Activated T-helper 1 cell treated with anti-CD3 and anti-CD28 coated beads, Interleukin-12 subunit alpha, Interleukin-12 subunit beta, Interleukin-2, Interleukin-4 antibody, amounts not matched to agents 30 ng/mL and 10 ng/mL and 1 ng/mL, durations not matched to agents 14 hours and 24 hours and 36 hours (primary cell): ENCODE measurements around the gene KLHL41. TPM values are rescaled to one million over a fixed set of nuclear protein-coding genes. Genes with fewer than 3 reads are reported as not detected.
"Not testable (repeated sequence)": the region's sequence is repeated elsewhere in the genome, so short reads cannot be mapped to it uniquely, and the experiment has no call there.

Experiments used
- DNase-seq: peaks from one replicate; pipeline ENCODE4 v3.0.0; 2021; ENCODE audit warnings: low spot score
- H3K27ac Mint-ChIP-seq: one replicate; pipeline ENCODE4 v1.8.0; 2021; ENCODE audit warnings: mild to moderate bottlenecking, mixed read lengths
- H3K27me3 Mint-ChIP-seq: one replicate; pipeline ENCODE4 v1.8.0; 2022; ENCODE audit warnings: mild to moderate bottlenecking, moderate library complexity, mixed read lengths; ENCODE audit not compliant: insufficient read depth
- H3K36me3 Mint-ChIP-seq: one replicate; pipeline ENCODE4 v1.8.0; 2021; ENCODE audit warnings: low read depth, mixed read lengths
- H3K4me1 Mint-ChIP-seq: one replicate; pipeline ENCODE4 v1.8.0; 2021; ENCODE audit warnings: low read depth, mixed read lengths
- H3K4me3 Mint-ChIP-seq: one replicate; pipeline ENCODE4 v1.8.0; 2021; ENCODE audit warnings: mild to moderate bottlenecking, moderate library complexity, mixed read lengths
- H3K9me3 Mint-ChIP-seq: one replicate; pipeline ENCODE4 v1.8.0; 2021; ENCODE audit warnings: mixed read lengths
- intact Hi-C: fragments of 100-400 bp; cut with micrococcal nuclease; formaldehyde crosslinking; loops from one replicate; pipeline ENCODE4 v1.15.1; 2024
- total RNA-seq: library from RNA; stranded (reverse); gene quantifications from 2 replicates; pipeline ENCODE4 v1.2.3, GENCODE V29; 2022

KLHL41 gene
- total RNA-seq, 1 donor from 2014 or later = not detected

- no peaks in the 10 kb centered on the region for H3K36me3 Mint-ChIP-seq
- no peaks in the 10 kb centered on the region for H3K9me3 Mint-ChIP-seq
- H3K4me3 Mint-ChIP-seq = no peak overlapping the region
- DNase-seq = no peak
- H3K27ac Mint-ChIP-seq = no peak overlapping the region
- peaks cover 14% of the 10 kb centered on the region for H3K27me3 Mint-ChIP-seq
- intact Hi-C loops = no loop called here
- H3K4me1 Mint-ChIP-seq = no peaks in the 10 kb centered on the region
Observed at GRCh38 chr2:169513926-169514325, 4.4 kb downstream of the KLHL41 start.

GRCh38 chr2:169514758-169515157 lies 5.3 kb downstream of the KLHL41 start:
- intact Hi-C loops, DNase-seq, H3K36me3 Mint-ChIP-seq, H3K4me3 Mint-ChIP-seq, H3K27ac Mint-ChIP-seq, H3K4me1 Mint-ChIP-seq, H3K9me3 Mint-ChIP-seq: not testable (repeated sequence)
- H3K27me3 Mint-ChIP-seq = peaks cover 14% of the 10 kb centered on the region

- DNase-seq, H3K4me1 Mint-ChIP-seq, H3K27me3 Mint-ChIP-seq, intact Hi-C loops, H3K9me3 Mint-ChIP-seq, H3K36me3 Mint-ChIP-seq, H3K4me3 Mint-ChIP-seq, H3K27ac Mint-ChIP-seq: not testable (repeated sequence)
Observed at GRCh38 chr2:169516488-169516995, 7.0 kb downstream of the KLHL41 start.

GRCh38 chr2:169520896-169521295 lies 11.4 kb downstream of the KLHL41 start:
- intact Hi-C loops = no loop called here
- H3K27ac Mint-ChIP-seq = no peak overlapping the region

GRCh38 chr2:169523681-169524080 lies 14.2 kb downstream of the KLHL41 start:
- no peaks in the 10 kb centered on the region for H3K9me3 Mint-ChIP-seq
- H3K27me3 Mint-ChIP-seq = no peaks in the 10 kb centered on the region
- DNase-seq = no peak
- H3K4me3 Mint-ChIP-seq = no peak overlapping the region
- intact Hi-C loops = no loop called here
- no peak overlapping the region for H3K27ac Mint-ChIP-seq
- peaks cover 2% of the 10 kb centered on the region for H3K36me3 Mint-ChIP-seq
- no peaks in the 10 kb centered on the region for H3K4me1 Mint-ChIP-seq

More at GRCh38 chr2:169520896-169521295, 11.4 kb downstream of the KLHL41 start:
- H3K4me1 Mint-ChIP-seq = no peaks in the 10 kb centered on the region
- H3K4me3 Mint-ChIP-seq = no peak overlapping the region
- no peaks in the 10 kb centered on the region for H3K9me3 Mint-ChIP-seq
- DNase-seq = no peak
- H3K36me3 Mint-ChIP-seq = no peaks in the 10 kb centered on the region
- H3K27me3 Mint-ChIP-seq = peaks cover 2% of the 10 kb centered on the region

GRCh38 chr2:169525434-169525833 lies 15.9 kb downstream of the KLHL41 start:
- H3K36me3 Mint-ChIP-seq = peaks cover 10% of the 10 kb centered on the region

GRCh38 chr2:169526451-169526850 lies 16.9 kb downstream of the KLHL41 start:
- H3K27me3 Mint-ChIP-seq = no peaks in the 10 kb centered on the region
- H3K4me1 Mint-ChIP-seq = no peaks in the 10 kb centered on the region
- DNase-seq = no peak
- peaks cover 12% of the 10 kb centered on the region for H3K36me3 Mint-ChIP-seq
- intact Hi-C loops = loop anchor here (5.0 kb wide), 1 partner anchor 351 kb away; no protein-coding TSS in a partner anchor
- no peak overlapping the region for H3K27ac Mint-ChIP-seq
- no peaks in the 10 kb centered on the region for H3K9me3 Mint-ChIP-seq
- H3K4me3 Mint-ChIP-seq = no peak overlapping the region

More at GRCh38 chr2:169525434-169525833, 15.9 kb downstream of the KLHL41 start:
- H3K4me3 Mint-ChIP-seq = no peak overlapping the region
- no peak overlapping the region for H3K27ac Mint-ChIP-seq
- no peaks in the 10 kb centered on the region for H3K4me1 Mint-ChIP-seq
- no peak for DNase-seq
- no peaks in the 10 kb centered on the region for H3K9me3 Mint-ChIP-seq
- intact Hi-C loops = loop anchor here (5.0 kb wide), 1 partner anchor 352 kb away; no protein-coding TSS in a partner anchor
- no peaks in the 10 kb centered on the region for H3K27me3 Mint-ChIP-seq

- H3K36me3 Mint-ChIP-seq = peaks cover 17% of the 10 kb centered on the region
- no peak overlapping the region for H3K27ac Mint-ChIP-seq
- no peaks in the 10 kb centered on the region for H3K4me1 Mint-ChIP-seq
- H3K27me3 Mint-ChIP-seq = no peaks in the 10 kb centered on the region
- H3K9me3 Mint-ChIP-seq = no peaks in the 10 kb centered on the region
- peak; percentile 55 for DNase-seq
- H3K4me3 Mint-ChIP-seq = no peak overlapping the region
- intact Hi-C loops = loop anchor here (1.0 to 5.0 kb wide), 4 partner anchors 148 to 400 kb away; no protein-coding TSS in a partner anchor
Observed at GRCh38 chr2:169528271-169528701, 18.8 kb downstream of the KLHL41 start.

GRCh38 chr2:169539460-169539859 lies 30.0 kb downstream of the KLHL41 start:
- H3K36me3 Mint-ChIP-seq = peaks cover 20% of the 10 kb centered on the region
- not testable (repeated sequence) for H3K27ac Mint-ChIP-seq

GRCh38 chr2:169540146-169540545 lies 30.6 kb downstream of the KLHL41 start:
- Mint-ChIP-seq H3K27me3 (no peaks in the 10 kb centered on the region), H3K4me1 (no peaks in the 10 kb centered on the region), H3K27ac (no peak overlapping the region), H3K4me3 (no peak overlapping the region), H3K9me3 (no peaks in the 10 kb centered on the region), H3K36me3 (peaks cover 22% of the 10 kb centered on the region)
- no peak for DNase-seq
- intact Hi-C loops = no loop called here

More at GRCh38 chr2:169539460-169539859, 30.0 kb downstream of the KLHL41 start:
- H3K4me1 Mint-ChIP-seq, H3K4me3 Mint-ChIP-seq, DNase-seq, intact Hi-C loops, H3K9me3 Mint-ChIP-seq, H3K27me3 Mint-ChIP-seq: not testable (repeated sequence)

- Mint-ChIP-seq H3K4me1 (no peaks in the 10 kb centered on the region), H3K36me3 (peaks cover 32% of the 10 kb centered on the region), H3K9me3 (no peaks in the 10 kb centered on the region), H3K4me3 (no peak overlapping the region), H3K27ac (no peak overlapping the region), H3K27me3 (no peaks in the 10 kb centered on the region)
- intact Hi-C loops = no loop called here
- DNase-seq = no peak
Observed at GRCh38 chr2:169542433-169542832, 32.9 kb downstream of the KLHL41 start.

- Mint-ChIP-seq H3K27me3 (no peaks in the 10 kb centered on the region), H3K4me3 (no peak overlapping the region), H3K4me1 (no peaks in the 10 kb centered on the region), H3K36me3 (peaks cover 25% of the 10 kb centered on the region), H3K27ac (peak overlapping the region; percentile 34), H3K9me3 (no peaks in the 10 kb centered on the region)
- DNase-seq = no peak
- intact Hi-C loops = no loop called here
Observed at GRCh38 chr2:169546756-169547155, 37.3 kb downstream of the KLHL41 start.

GRCh38 chr2:169561364-169561763 lies 51.9 kb downstream of the KLHL41 start:
- Mint-ChIP-seq H3K9me3 (no peaks in the 10 kb centered on the region), H3K27me3 (no peaks in the 10 kb centered on the region), H3K4me1 (no peaks in the 10 kb centered on the region), H3K4me3 (no peak overlapping the region), H3K27ac (no peak overlapping the region), H3K36me3 (peaks cover 9% of the 10 kb centered on the region)
- intact Hi-C loops = no loop called here
- no peak for DNase-seq

GRCh38 chr2:169562084-169562483 lies 52.6 kb downstream of the KLHL41 start:
- H3K4me3 Mint-ChIP-seq, H3K36me3 Mint-ChIP-seq, H3K27ac Mint-ChIP-seq, H3K4me1 Mint-ChIP-seq, DNase-seq, H3K9me3 Mint-ChIP-seq, H3K27me3 Mint-ChIP-seq: not testable (repeated sequence)
- intact Hi-C loops = loop anchor here (2.0 kb wide), 2 partner anchors 97 to 587 kb away; no protein-coding TSS in a partner anchor
